ENCODE measurements around the gene CLVS2. TPM values are rescaled to one million over a fixed set of nuclear protein-coding genes. Genes with fewer than 3 reads are reported as not detected.

CLVS2 gene
- total and polyA plus RNA-seq, 2 of the 4 experiments (the other 2 are of a cell fraction): 0.02 TPM; not detected in 1

- no peaks in the 10 kb centered on the region for H3K36me3 ChIP-seq (ENCODE audit: control insufficient read depth, insufficient read depth, low read length)
- no peak overlapping the region for H3K56ac ChIP-seq (ENCODE audit: extremely low read depth, insufficient read depth, low read length)
- TF ChIP-seq CTCF (conservative IDR thresholded peaks at IDR 0.05; ENCODE audit: low read depth, low read length) (no peak), RAD21 (IDR thresholded peaks at IDR 0.05; ENCODE audit: low read length) (no peak), RFX5 (IDR thresholded peaks at IDR 0.05; ENCODE audit: low read depth, low read length) (no peak), SMC3 (IDR thresholded peaks at IDR 0.05; ENCODE audit: low read depth, low read length) (no peak), RCOR1 (IDR thresholded peaks at IDR 0.05; ENCODE audit: insufficient replicate concordance, low read length) (no peak), POLR2A (IDR thresholded peaks at IDR 0.05; ENCODE audit: low read depth, low read length) (no peak), MAFK (IDR thresholded peaks at IDR 0.05; ENCODE audit: low read depth, low read length) (no peak), NFE2L2 (IDR thresholded peaks at IDR 0.05; ENCODE audit: low read depth, low read length) (no peak), CHD1 (IDR thresholded peaks at IDR 0.05; ENCODE audit: low read depth, low read length) (no peak), MAZ (IDR thresholded peaks at IDR 0.05; ENCODE audit: borderline replicate concordance, low read depth, low read length) (no peak), MXI1 (IDR thresholded peaks at IDR 0.05; ENCODE audit: borderline replicate concordance, low read depth, low read length) (no peak), CEBPB (IDR thresholded peaks at IDR 0.05; ENCODE audit: low read depth, low read length) (no peak), BHLHE40 (IDR thresholded peaks at IDR 0.05; ENCODE audit: low read depth, low read length) (no peak), USF2 (IDR thresholded peaks at IDR 0.05; ENCODE audit: low read depth, low read length) (no peak), ELK1 (IDR thresholded peaks at IDR 0.05; ENCODE audit: borderline replicate concordance, low read depth, low read length) (no peak)
- H2AFZ ChIP-seq (replicated peaks; ENCODE audit: low read length, poor library complexity): no peak overlapping the region
- dilution Hi-C loops (cut with HindIII; ENCODE audit: low sequenced_read_pairs, unreplicated experiment) (no loop called here), intact Hi-C loops (cut with micrococcal nuclease) (no loop called here), in situ Hi-C loops (cut with MboI; ENCODE audit: low sequenced_read_pairs) (no loop called here)
- H3K23ac ChIP-seq (ENCODE audit: low read depth, low read length): no peak overlapping the region
- no peak overlapping the region for H3K27ac ChIP-seq (ENCODE audit: insufficient read depth, low read length)
- H2BK20ac ChIP-seq (ENCODE audit: low read depth, low read length): no peak overlapping the region
- no peaks in the 10 kb centered on the region for H4K20me1 ChIP-seq (ENCODE audit: insufficient read depth, low read length)
- H2BK5ac ChIP-seq (ENCODE audit: low read depth, low read length, poor library complexity, severe bottlenecking): no peak overlapping the region
- no peaks in the 10 kb centered on the region for H3K4me1 ChIP-seq (ENCODE audit: control insufficient read depth, insufficient read depth, low read length)
- H2AK5ac ChIP-seq (ENCODE audit: low read depth, low read length): no peak overlapping the region
- H3K79me1 ChIP-seq (ENCODE audit: low read depth in 1 of 2, low read length in 2 of 2): no peaks in the 10 kb centered on the region
- H3K4ac ChIP-seq (ENCODE audit: low read depth, low read length): no peak overlapping the region
- ChIA-PET POLR2A (ENCODE audit: unreplicated experiment) (no interaction called here), CTCF (no interaction called here)
- no peak overlapping the region for H3K4me2 ChIP-seq (ENCODE audit: low read depth, low read length)
- no peak overlapping the region for H3K18ac ChIP-seq (ENCODE audit: low read depth, low read length)
- DNase-seq (no peak), ATAC-seq (ENCODE audit: low read depth) (no peak)
- no peaks in the 10 kb centered on the region for H3K27me3 ChIP-seq (ENCODE audit: control insufficient read depth, insufficient read depth, low read length)
- no peak overlapping the region for H2BK15ac ChIP-seq (ENCODE audit: low read depth, low read length)
- no peak overlapping the region for H4K5ac ChIP-seq (ENCODE audit: low read depth, low read length)
- BruUV-seq (replicated peaks): no TSS peak
- no peak overlapping the region for H3K14ac ChIP-seq (replicated peaks; ENCODE audit: low read depth, low read length)
- no peak overlapping the region for H3K4me3 ChIP-seq (ENCODE audit: insufficient read depth, low read depth, low read length)
- no peak overlapping the region for H4K91ac ChIP-seq (ENCODE audit: insufficient read depth, low read depth, low read length)
- no peak overlapping the region for H3K9ac ChIP-seq (ENCODE audit: low read depth, low read length)
- no peak overlapping the region for H2AK9ac ChIP-seq (replicated peaks; ENCODE audit: low read depth, low read length, poor library complexity)
- H3K9me3 ChIP-seq (ENCODE audit: control insufficient read depth, insufficient read depth, low read length): peaks cover 5% of the 10 kb centered on the region; the same call in 1 of the 2 replicates
- no peak overlapping the region for H2BK120ac ChIP-seq (ENCODE audit: low read depth, low read length)
- no peaks in the 10 kb centered on the region for H3K9me1 ChIP-seq (ENCODE audit: insufficient read depth, low read length)
- H4K8ac ChIP-seq (ENCODE audit: low read depth in 2 of 2, low read length in 2 of 2): no peak overlapping the region
Observed at GRCh38 chr6:123030282-123030681, 34.2 kb downstream of the CLVS2 start.
